ENCODE data around the gene RTN4RL2. TPM values are rescaled to one million over a fixed set of nuclear protein-coding genes. Genes with fewer than 3 reads are reported as not detected.
"Not testable (repeated sequence)": the region's sequence is repeated elsewhere in the genome, so short reads cannot be mapped to it uniquely, and the experiment has no call there.

Gene RTN4RL2
- total RNA-seq, 1 donor from 2014 or later: 2.5 TPM

- intact Hi-C loops (cut with DNase I): no loop called here
- ATAC-seq (no peak), DNase-seq (ENCODE audit: low spot score) (no peak)
Observed at GRCh38 chr11:57429946-57430345, 30.4 kb upstream of the RTN4RL2 start.

DNA sequence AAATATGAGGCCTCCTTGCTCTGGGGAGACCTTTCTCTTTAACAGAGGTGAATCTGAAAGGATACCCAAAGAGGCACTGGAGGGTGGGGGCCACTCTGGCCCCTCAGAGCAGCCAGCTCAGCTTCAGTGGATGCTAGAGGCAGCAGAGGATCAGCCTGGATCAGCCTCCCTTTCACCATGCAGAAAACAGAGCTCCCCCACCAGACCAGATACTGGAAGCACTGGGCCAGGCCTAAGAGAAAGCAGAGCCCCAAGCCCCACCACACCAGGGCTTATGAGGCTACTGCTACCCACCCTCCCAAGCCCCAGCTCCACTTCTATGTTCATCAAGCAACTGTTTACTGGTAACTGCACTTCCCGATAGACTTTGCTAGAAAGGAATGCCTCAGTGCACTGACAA is 29.4 kb upstream of the RTN4RL2 start:
- ATAC-seq (no peak), DNase-seq (ENCODE audit: low spot score) (no peak)
- intact Hi-C loops (cut with DNase I): no loop called here

DNA sequence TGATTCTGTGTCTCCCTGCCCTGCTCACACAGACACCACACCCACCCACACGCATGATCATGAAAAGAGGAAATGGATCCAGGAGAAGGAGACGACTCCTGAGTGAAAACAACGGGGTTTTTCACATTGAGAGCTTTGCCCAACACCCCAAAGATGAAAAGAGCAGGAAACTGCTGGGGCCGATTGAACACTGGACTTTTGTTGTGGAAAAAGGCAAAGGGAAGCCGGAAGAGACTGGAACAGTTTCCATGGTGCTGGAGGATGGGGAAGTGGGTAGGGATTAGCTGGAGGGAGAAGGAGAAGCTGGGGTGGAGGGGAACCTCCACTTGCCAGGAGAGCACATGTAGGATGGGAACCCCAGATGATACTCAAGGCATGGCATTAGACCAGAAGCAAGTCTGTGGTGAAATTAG is 28.2 kb upstream of the RTN4RL2 start:
- intact Hi-C loops (cut with DNase I): no loop called here
- no peak for ATAC-seq
- no peak for DNase-seq (ENCODE audit: low spot score)

GRCh38 chr11:57432714-57433163 is 27.6 kb upstream of the RTN4RL2 start:
- intact Hi-C loops (cut with DNase I): no loop called here
- no peak for DNase-seq (ENCODE audit: low spot score)
- ATAC-seq: no peak

DNA sequence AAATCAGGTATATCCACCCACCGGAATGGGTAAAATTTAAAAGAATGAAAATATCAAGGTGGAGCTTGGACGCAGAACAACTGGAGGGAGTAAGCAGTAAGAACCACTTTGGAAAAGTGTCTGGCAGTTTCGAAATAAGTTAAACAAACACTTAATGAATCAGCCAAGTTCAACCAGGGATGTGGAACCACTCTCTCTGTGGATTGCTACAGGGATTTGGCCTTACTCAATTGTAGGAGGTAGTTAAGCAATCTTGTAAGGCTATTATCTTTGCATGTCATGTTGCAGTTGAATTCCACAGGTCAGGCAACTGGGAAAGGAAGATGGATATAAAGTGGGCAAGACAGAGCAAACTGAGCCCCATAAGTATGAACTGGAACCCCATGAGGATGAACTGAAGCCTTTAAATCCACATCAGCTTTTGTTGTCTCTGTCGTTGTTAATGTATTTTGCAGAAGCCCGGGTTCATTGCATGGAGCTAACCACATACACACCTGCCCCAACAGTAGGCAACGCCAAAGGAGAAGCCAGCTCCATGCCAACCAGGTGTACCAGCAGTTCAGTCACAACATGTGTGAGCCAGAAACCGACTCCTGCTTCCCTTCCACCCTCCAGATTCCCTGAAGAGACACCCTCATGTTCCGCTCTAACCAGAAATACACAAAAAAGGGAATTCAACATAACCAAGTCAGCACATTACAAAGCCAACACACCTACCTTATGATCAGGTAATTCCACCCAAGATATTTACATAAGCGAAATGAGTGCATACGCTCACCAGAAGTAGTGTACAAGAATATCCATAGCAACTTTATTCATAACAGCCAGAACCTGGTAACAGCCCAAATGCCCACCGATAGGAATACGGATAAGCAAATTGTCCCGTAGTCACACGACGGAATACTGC is 25.4 kb upstream of the RTN4RL2 start:
- DNase-seq (ENCODE audit: low spot score) (no peak), ATAC-seq (peak; percentile 93)
- intact Hi-C loops (cut with DNase I): no loop called here

GRCh38 chr11:57436031-57436430 is 24.3 kb upstream of the RTN4RL2 start:
- DNase-seq (ENCODE audit: low spot score) (no peak), ATAC-seq (no peak)
- intact Hi-C loops (cut with DNase I): no loop called here

DNA sequence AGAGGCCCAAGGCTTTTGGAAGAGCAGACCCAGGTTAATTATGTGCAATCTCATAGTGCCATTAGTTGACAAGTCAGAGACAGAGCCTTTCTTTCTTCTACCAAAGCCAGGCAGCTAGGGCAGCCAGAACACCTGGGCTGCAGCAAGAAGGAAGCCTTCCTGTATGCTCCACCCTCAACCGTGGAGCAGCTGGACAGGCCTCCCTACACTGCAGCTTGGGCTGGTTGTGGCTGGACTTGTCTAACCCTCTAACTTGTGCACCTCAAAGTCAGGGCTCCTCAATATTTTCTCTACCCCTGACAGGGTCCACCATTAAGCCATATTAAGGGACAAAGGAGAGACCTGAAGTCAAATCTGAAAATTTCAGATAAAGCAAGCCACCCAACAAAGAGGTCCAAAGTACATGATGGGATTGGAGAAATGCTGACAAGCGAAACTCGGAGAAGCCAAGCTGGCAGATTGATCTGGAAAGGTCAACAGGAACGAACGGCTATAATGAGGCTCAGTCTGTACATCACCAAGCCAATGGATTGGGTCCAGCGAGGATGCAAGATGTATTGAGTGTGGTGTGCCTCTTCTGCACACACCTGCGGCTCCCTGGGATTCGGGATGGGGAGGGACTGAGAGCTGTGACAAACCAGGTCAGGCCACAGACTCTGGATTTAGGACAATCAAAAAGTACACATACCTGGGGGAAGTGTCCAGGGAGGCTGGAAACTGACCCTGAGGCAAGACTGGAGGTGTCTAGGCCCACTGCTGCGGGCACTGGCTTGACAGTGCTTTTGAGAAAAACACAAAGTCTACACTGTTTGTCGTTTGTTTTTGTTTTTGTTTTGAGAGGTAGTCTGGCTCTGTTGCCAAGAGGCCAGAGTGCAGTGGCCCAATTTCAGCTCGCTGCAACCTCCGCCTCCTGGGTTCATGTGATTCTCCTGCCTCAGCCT is 21.7 kb upstream of the RTN4RL2 start:
- ATAC-seq: no peak
- no peak for DNase-seq (ENCODE audit: low spot score)
- intact Hi-C loops (cut with DNase I): no loop called here

DNA sequence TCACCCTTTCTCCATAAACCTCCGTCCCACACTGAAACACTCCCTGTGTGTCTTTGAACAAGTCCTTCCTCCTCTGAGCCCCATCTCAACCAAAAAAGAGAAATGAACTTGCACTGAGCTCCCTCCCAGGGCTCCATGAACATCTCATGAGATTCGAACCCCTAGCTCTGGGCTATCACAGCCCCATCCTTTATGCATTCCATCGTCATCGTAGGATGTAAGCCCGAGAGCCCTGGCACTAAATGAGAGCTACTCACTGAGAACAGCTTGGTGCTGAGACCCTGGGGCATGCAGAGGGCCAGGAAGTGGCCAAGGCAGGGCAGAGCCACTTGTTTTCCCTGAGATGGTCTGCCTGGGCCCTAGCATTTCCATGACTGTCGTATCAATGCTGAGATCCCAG is 20.5 kb upstream of the RTN4RL2 start:
- ATAC-seq (no peak), DNase-seq (ENCODE audit: low spot score) (no peak)
- intact Hi-C loops (cut with DNase I): no loop called here

GRCh38 chr11:57440744-57441414 is 19.4 kb upstream of the RTN4RL2 start:
- intact Hi-C loops (cut with DNase I): no loop called here
- DNase-seq (ENCODE audit: low spot score) (no peak), ATAC-seq (no peak)

GRCh38 chr11:57444362-57445121 is 15.8 kb upstream of the RTN4RL2 start:
- no peak for ATAC-seq
- DNase-seq (ENCODE audit: low spot score): no peak
- intact Hi-C loops (cut with DNase I): no loop called here

- intact Hi-C loops (cut with DNase I); ATAC-seq; DNase-seq (ENCODE audit: low spot score): not testable (repeated sequence)
Observed at GRCh38 chr11:57445122-57445394, 15.3 kb upstream of the RTN4RL2 start.

DNA sequence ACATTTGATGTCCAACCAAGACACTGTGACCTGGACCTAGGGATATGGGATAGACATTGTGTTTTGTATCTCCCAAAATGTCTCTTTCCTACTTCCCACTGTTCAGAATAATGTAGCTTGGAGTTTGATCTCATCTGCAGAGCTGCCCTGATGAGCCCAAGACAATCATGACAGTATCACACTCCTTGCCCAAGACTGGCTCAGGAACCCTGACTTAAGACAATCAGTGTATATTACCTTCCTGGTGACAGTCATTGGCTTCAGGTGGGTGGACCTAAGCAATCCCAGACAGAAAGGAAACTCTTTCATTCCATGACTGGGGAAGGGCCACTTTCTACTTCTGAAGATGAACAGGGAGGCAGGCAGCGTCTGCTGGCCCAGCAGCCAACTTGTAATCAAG is 14.3 kb upstream of the RTN4RL2 start:
- no peak for DNase-seq (ENCODE audit: low spot score)
- intact Hi-C loops (cut with DNase I): no loop called here
- ATAC-seq: no peak

GRCh38 chr11:57453543-57454177 is 6.7 kb upstream of the RTN4RL2 start:
- intact Hi-C loops (cut with DNase I): loop anchor here (10.0 kb wide), 1 partner anchor 109 kb away; no protein-coding TSS in a partner anchor
- no peak for ATAC-seq
- DNase-seq (ENCODE audit: low spot score): no peak

DNA sequence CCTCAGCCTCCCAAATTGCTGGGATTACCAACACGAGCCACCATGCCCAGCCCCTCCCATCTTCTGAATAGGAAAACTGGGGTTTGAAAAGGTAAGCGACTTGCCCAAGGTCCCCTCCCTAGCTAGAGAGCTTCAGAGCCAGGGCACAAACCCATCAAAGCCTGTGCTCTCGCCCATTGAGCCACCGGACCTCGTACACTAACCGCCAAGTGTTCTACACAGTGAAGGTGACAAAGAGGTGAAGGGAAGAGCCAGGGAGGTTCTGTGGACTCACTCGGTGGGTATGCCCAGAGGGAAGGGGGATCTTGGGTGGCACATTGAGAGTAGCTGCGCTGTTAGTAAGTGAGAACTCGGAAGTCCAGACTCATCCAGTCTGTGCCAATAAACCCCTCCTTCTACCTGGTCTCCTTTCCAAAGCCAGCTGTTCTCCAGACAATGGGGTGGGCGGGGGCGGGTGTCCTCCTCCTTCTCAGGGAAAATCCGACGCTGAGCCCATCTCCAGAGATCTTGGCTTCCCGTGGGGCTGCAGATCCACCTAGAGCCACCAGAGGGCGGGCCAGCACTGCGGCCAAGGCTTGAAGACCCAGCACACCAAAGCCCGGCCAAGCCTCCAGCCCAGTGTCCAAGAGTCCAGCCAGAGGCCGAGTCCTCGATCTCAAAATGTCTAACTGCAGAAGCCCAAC is 3.2 kb upstream of the RTN4RL2 start:
- DNase-seq (ENCODE audit: low spot score): peak; percentile 94

GRCh38 chr11:57457643-57458023 is 2.7 kb upstream of the RTN4RL2 start:
- intact Hi-C loops (cut with DNase I): loop anchor here (2.0 to 10.0 kb wide), 2 partner anchors 69 to 113 kb away; no protein-coding TSS in a partner anchor
- ATAC-seq (no peak), DNase-seq (ENCODE audit: low spot score) (no peak)

More for the DNA sequence above, 3.2 kb upstream of the RTN4RL2 start:
- ATAC-seq: peak; percentile 93
- intact Hi-C loops (cut with DNase I): loop anchor here (10.0 kb wide), 1 partner anchor 112 kb away; no protein-coding TSS in a partner anchor

GRCh38 chr11:57458060-57458409 is 2.3 kb upstream of the RTN4RL2 start:
- intact Hi-C loops (cut with DNase I): loop anchor here (2.0 to 10.0 kb wide), 2 partner anchors 69 to 113 kb away; no protein-coding TSS in a partner anchor
- no peak for DNase-seq (ENCODE audit: low spot score)
- peak; percentile 2 for ATAC-seq

GRCh38 chr11:57458410-57459163 is 1.7 kb upstream of the RTN4RL2 start:
- peak; percentile 74 for DNase-seq (ENCODE audit: low spot score)
- intact Hi-C loops (cut with DNase I): loop anchor here (2.0 to 10.0 kb wide), 2 partner anchors 68 to 114 kb away; no protein-coding TSS in a partner anchor
- peak; percentile 54 for ATAC-seq
